C4-2B (cell line): ENCODE results near the gene OR1S2.

ENCODE experiments used
- H3K27ac ChIP-seq: fragments of 450-650 bp; 2 replicates; pipeline ENCODE4 v1.5.1; 2017
- CTCF ChIP-seq: fragments of 450-650 bp; conservative IDR thresholded peaks from 2 replicates; pipeline ENCODE4 v1.5.1; 2017; ENCODE audit warnings: mild to moderate bottlenecking
- ZFX ChIP-seq: fragments of 450-650 bp; IDR thresholded peaks from 2 replicates; pipeline ENCODE4 v1.6.1; 2017

The OR1S2 gene

DNA sequence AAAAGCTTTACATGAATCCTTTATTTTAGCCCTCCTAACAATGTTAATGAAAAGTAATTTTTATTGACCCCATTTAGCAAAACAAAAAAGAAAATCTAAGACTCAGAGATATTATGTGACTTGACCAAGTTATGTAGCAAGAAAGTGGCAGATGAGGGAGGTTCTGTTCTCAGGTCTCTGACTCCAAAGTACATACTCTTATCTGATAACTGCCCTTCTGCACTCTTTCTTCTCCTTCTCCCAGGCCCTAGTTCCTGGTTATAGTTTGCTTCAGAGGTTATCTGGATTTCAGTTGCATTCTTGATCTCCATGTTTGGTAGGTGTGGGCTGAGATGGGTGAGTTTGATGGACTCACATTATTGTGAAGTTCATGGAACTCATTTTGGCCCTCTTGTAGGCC lies 10.6 kb downstream of the OR1S2 start:
- no peak for TF ChIP-seq CTCF

DNA sequence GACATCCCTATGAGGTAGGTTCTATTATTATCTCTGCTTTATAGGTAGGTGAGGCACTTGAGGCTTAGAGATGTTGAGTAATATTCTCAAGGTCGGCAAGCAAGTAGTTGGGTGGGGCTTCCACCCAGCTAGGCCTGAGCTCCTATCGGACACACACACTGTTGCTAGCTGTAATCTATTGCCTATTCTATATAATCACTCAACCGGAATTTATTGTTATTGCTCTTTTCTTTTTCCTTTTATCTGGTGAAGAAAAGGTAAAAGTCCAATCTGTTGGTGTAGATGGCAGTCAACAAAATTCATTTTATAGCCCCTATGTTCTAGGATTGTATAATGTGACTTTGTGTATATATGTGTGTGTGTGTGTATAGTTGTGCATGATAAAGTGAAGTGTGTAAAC lies 11.7 kb downstream of the OR1S2 start:
- H3K27ac ChIP-seq: no peak overlapping the region
- TF ChIP-seq ZFX: no peak
- TF ChIP-seq CTCF: no peak

More for the DNA sequence above, 10.6 kb downstream of the OR1S2 start:
- H3K27ac ChIP-seq: no peak overlapping the region

- no peak for TF ChIP-seq CTCF
- TF ChIP-seq ZFX: no peak
- no peak within 1 kb of the TSS for H3K27ac ChIP-seq
Measured at GRCh38 chr11:58188770-58189169, 15.2 kb downstream of the OR1S2 start, which contains the start of gene OR9Q2. Gene OR9Q2 (plus strand): TSS chr11:58189070. CDS start chr11:58190491, 1,421 bp downstream.

GRCh38 chr11:58186938-58187337 lies 17.0 kb downstream of the OR1S2 start:
- TF ChIP-seq ZFX (no peak), CTCF (no peak)
- no peak overlapping the region for H3K27ac ChIP-seq

DNA sequence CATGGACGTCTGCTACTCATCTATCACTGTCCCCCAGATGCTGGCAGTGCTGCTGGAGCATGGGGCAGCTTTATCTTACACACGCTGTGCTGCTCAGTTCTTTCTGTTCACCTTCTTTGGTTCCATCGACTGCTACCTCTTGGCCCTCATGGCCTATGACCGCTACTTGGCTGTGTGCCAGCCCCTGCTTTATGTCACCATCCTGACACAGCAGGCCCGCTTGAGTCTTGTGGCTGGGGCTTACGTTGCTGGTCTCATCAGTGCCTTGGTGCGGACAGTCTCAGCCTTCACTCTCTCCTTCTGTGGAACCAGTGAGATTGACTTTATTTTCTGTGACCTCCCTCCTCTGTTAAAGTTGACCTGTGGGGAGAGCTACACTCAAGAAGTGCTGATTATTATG lies 24.3 kb downstream of the OR1S2 start:
- no peak overlapping the region for H3K27ac ChIP-seq
- no peak for TF ChIP-seq CTCF
- TF ChIP-seq ZFX: no peak

- H3K27ac ChIP-seq: no peak overlapping the region
- no peak for TF ChIP-seq ZFX
- TF ChIP-seq CTCF: no peak
Measured at GRCh38 chr11:58178444-58178843, 25.5 kb downstream of the OR1S2 start.

DNA sequence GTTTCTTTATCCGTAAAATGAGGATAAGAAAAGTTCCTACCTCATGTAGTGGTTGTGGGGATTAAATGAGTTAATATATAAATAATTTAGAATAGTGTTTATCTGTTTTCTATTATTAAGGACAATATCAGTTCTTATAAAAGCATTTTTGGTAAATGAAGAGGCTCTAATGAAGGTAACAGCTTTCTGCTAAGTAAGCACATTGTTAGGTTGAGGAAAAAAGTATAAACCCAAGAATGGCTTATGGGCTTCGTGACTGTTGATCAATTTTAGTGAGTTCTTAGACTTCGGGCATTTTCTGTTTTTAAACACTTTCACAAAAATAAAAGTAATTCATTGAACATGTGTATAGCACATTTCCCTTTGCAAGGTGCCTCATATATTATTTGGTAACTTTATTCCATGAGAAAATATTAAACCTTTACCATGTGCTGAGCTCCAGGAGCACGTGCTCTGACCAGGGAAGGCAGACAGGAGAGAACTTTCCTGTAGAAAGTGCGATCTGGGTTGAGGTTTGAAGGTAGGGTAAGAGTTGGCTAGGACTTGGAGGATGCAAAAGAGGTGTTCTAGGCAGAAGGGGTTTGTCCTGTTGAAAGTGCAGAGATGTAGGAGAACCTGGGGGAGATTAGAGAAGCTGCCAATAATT lies 26.4 kb downstream of the OR1S2 start:
- TF ChIP-seq ZFX (no peak), CTCF (no peak)
- no peak overlapping the region for H3K27ac ChIP-seq
